SK-N-MC (cell line): ENCODE results near the gene CLUH.

ENCODE experiments used
- EZH2 ChIP-seq: fragments of 200-600 bp; sonication (generic); IDR thresholded peaks from one replicate; pipeline ENCODE4 v1.6.1; 2017; ENCODE audit warnings: antibody characterized with exemption
- FOXP2 ChIP-seq: optimal IDR thresholded peaks from 2 replicates; pipeline ENCODE3; 2011; ENCODE audit warnings: mild to moderate bottlenecking, moderate library complexity; ENCODE audit not compliant: insufficient read depth; ENCODE audit errors: extremely low read length, control extremely low read depth
- POLR2AphosphoS5 ChIP-seq: IDR thresholded peaks from 2 replicates; pipeline ENCODE4 v1.6.1; 2012; ENCODE audit warnings: mild to moderate bottlenecking, low read depth, low read length, borderline replicate concordance

DNA sequence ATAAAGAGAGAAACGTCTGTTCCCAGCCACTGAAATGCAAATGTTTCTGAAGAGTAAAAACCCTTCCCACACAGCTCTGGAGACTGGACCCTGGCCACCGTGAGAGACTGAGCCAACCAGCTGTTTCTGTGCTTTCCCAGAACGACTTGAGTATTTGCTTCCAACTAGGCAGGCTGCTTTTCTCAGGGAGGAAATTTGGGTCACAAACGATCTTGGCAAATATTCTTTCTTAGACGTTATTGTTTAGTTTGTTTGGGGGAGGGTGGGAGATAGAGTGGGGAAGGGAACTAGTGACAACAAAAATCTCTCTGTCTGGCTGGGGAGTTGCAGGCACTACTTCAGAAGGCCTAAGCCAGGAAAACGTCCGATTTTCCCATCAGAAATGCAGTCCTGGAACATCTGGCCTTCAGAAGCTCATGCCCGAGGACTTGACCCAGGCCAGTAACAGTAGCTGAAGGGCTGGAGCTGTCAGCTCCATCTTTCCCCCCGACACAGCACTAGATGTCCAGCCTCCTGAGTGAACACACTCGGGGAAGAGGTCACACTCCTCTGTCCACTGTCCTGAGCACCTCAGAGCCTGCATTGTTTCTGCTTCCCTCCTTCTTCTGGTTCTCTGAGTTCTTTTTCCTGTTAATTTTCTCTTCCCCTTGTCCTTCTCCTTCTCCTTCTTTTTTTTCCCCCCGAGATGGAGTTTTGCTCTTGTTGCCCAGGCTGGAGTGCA, 33.9 kb upstream of the CLUH start:
- TF ChIP-seq EZH2 (no peak), POLR2AphosphoS5 (no peak), FOXP2 (no peak)
